Gastrocnemius medialis (tissue), 4 donors: ENCODE data around the gene DISC1. TPM values are rescaled to one million over a fixed set of nuclear protein-coding genes. Genes with fewer than 3 reads are reported as not detected.

Experiments used
- ATAC-seq, 2 donors: fragments of 150-250 bp; one replicate each; pipeline ENCODE4 v1.9.1; 2016
- DNase-seq, 2 donors: peaks; one replicate each; pipeline ENCODE4 v3.0.0-alpha.2; 2019
- H3K27ac ChIP-seq, 4 donors: fragments of 200-600 bp; sonication (generic); 1 replicate in 1 of 4; 2 replicates in 3 of 4; pipeline ENCODE4 v1.5.1; 2016 to 2018; ENCODE audit warnings: mild to moderate bottlenecking in 2 of 4, moderate library complexity in 1 of 4
- H3K27me3 ChIP-seq, 3 donors: fragments of 200-600 bp; sonication (generic) in 2 of 3; 1 replicate in 1 of 3; 2 replicates in 2 of 3; pipeline versions ENCODE4 v1.5.1 to v1.6.0; 2016 to 2019; ENCODE audit warnings: mild to moderate bottlenecking in 1 of 3, moderate library complexity in 1 of 3
- H3K36me3 ChIP-seq, 2 donors: fragments of 200-600 bp; sonication (generic) in 1 of 2; one replicate each; pipeline ENCODE4 v1.5.1; 2017 to 2018
- H3K4me1 ChIP-seq, 2 donors: fragments of 200-600 bp; sonication (generic) in 1 of 2; one replicate each; pipeline ENCODE4 v1.5.1; 2016 to 2017; ENCODE audit warnings: mild to moderate bottlenecking in 2 of 2
- H3K4me3 ChIP-seq, 4 donors: fragments of 200-600 bp; sonication (generic) in 3 of 4; 1 replicate in 1 of 4; 2 replicates in 3 of 4; pipeline ENCODE4 v1.5.1; 2016 to 2019; ENCODE audit warnings: mild to moderate bottlenecking in 2 of 4
- H3K9me3 ChIP-seq, 3 donors: fragments of 200-600 bp; sonication (generic) in 2 of 3; 1 replicate in 1 of 3; 2 replicates in 2 of 3; pipeline ENCODE4 v1.5.1; 2016 to 2019
- POLR2A ChIP-seq, 2 donors: fragments of 450-650 bp; IDR thresholded peaks; one replicate each; pipeline ENCODE4 v1.6.1; 2017; ENCODE audit warnings: antibody characterized with exemption in 2 of 2, mild to moderate bottlenecking in 2 of 2, moderate library complexity in 2 of 2
- in situ Hi-C, 4 donors: fragments of 200-750 bp; cut with MboI; loops; one replicate each; pipeline versions ENCODE4 v1.15.0 to v1.8.0; 2017; ENCODE audit warnings: low sequenced_read_pairs in 4 of 4
- intact Hi-C: fragments of 100-400 bp; cut with DNase I; formaldehyde crosslinking; loops from one replicate; pipeline ENCODE4 v1.15.1; 2023; ENCODE audit warnings: low total_unique reads
- total RNA-seq, 4 donors: library from RNA; depleted of rRNA; stranded (reverse); fragments of >200 nt; gene quantifications; one replicate each; pipeline versions ENCODE4 v1.1.0 to v1.2.3, GENCODE V29; 2016
- TF ChIP-seq, protein P1 (sequence below), 5 experiments: fragments of 450-650 bp in 3 of 5; fragments of 200-600 bp in 2 of 5; sonication (generic) in 2 of 5; IDR thresholded peaks in 4 of 5; conservative IDR thresholded peaks in 1 of 5; 1 replicate in 4 of 5; 2 replicates in 1 of 5; pipeline ENCODE4 v1.5.1; 2016 to 2019; ENCODE audit warnings: antibody characterized with exemption in 5 of 5, mild to moderate bottlenecking in 3 of 5, moderate library complexity in 3 of 5

Gene DISC1
- total RNA-seq, 4 donors from 2014 or later: 2.3 to 5.8 (median 2.6) TPM

DNA sequence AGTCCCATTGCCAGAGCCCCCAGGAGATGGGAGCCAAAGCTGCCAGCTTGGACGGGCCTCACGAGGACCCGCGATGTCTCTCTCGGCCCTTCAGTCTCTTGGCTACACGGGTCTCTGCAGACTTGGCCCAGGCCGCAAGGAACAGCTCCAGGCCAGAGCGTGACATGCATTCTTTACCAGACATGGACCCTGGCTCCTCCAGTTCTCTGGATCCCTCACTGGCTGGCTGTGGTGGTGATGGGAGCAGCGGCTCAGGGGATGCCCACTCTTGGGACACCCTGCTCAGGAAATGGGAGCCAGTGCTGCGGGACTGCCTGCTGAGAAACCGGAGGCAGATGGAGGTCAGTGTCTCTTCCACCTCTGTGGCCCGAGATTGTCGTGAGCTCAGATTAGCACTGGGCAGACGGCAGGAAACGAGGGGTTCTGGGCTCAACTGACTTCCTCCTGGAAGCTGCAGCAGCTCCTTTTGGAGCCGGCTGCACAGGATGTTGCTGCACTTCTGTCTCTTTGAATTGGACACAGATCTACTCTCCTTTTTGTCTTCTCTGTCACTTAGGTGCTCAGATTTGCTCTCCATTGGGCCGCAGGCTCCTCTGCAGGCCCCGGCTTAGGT is 68.0 kb downstream of the DISC1 start:
- in situ Hi-C loops: no loop called here
- ATAC-seq (peak; percentile 25 to 26), DNase-seq (no peak)
- no peaks in the 10 kb centered on the region for H3K9me3 ChIP-seq
- TF ChIP-seq POLR2A (IDR thresholded peaks at IDR 0.05): no peak
- H3K4me1 ChIP-seq: peaks cover 14 to 18% of the 10 kb centered on the region in 2 donors
- H3K4me3 ChIP-seq: peak overlapping the region in 3 of 4 donors; percentile 31 to 55 (median 33)
- H3K27me3 ChIP-seq: no peaks in the 10 kb centered on the region
- peak overlapping the region; percentile 47 to 72 (median 62) for H3K27ac ChIP-seq
- H3K36me3 ChIP-seq: no peaks in the 10 kb centered on the region
- intact Hi-C loops: no loop called here

DNA sequence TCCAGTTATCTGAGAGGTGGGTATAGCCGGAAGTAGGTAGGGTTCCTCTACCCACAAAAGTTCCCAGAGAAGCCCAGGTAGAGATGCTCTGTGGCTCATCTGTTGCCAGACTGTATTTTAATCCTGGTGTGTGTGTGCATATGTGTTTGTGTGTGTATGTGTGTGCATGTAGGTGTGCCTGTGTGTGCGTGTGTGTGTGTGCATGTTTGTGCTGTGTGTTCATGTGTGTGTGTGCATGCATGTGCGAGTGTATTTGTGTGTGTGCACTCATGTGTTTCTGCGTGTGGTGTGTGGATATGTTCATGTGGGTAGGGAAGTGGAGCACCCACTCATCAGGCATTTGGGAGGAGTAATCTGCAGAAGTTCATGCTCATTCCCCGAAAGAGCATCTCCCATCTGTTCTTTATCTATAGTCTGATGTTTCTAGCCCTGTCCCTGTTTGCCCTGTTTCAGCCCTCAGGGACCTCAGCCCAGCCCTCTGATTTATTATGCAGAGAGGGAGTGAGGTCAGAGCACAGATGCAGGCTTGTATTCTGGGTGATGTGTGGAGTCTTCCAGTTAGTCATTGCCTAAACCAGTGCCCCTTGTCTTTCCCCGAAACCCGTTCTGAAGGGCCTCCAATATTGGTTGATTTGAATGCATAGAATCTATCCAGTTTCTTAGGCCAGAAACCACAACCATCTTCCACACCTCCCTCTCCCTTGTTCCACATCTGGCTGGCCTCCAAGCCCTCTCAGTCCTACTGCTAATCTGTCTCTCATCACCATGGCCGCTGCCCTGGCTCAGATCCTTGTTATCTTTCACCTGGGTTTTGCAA is 69.1 kb downstream of the DISC1 start:
- Histone ChIP-seq H3K4me3 (no peak overlapping the region), H3K4me1 (peaks cover 14 to 18% of the 10 kb centered on the region in 2 donors), H3K36me3 (no peaks in the 10 kb centered on the region), H3K9me3 (no peaks in the 10 kb centered on the region), H3K27ac (no peak overlapping the region), H3K27me3 (no peaks in the 10 kb centered on the region)
- in situ Hi-C loops: no loop called here
- no peak for ATAC-seq
- intact Hi-C loops: no loop called here
- TF ChIP-seq POLR2A (IDR thresholded peaks at IDR 0.05): no peak
- TF ChIP-seq, protein P1, sequence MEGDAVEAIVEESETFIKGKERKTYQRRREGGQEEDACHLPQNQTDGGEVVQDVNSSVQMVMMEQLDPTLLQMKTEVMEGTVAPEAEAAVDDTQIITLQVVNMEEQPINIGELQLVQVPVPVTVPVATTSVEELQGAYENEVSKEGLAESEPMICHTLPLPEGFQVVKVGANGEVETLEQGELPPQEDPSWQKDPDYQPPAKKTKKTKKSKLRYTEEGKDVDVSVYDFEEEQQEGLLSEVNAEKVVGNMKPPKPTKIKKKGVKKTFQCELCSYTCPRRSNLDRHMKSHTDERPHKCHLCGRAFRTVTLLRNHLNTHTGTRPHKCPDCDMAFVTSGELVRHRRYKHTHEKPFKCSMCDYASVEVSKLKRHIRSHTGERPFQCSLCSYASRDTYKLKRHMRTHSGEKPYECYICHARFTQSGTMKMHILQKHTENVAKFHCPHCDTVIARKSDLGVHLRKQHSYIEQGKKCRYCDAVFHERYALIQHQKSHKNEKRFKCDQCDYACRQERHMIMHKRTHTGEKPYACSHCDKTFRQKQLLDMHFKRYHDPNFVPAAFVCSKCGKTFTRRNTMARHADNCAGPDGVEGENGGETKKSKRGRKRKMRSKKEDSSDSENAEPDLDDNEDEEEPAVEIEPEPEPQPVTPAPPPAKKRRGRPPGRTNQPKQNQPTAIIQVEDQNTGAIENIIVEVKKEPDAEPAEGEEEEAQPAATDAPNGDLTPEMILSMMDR (IDR thresholded peaks at IDR 0.05 in 4 of 5, conservative IDR thresholded peaks at IDR 0.05 in 1 of 5): no peak
- DNase-seq: no peak

DNA sequence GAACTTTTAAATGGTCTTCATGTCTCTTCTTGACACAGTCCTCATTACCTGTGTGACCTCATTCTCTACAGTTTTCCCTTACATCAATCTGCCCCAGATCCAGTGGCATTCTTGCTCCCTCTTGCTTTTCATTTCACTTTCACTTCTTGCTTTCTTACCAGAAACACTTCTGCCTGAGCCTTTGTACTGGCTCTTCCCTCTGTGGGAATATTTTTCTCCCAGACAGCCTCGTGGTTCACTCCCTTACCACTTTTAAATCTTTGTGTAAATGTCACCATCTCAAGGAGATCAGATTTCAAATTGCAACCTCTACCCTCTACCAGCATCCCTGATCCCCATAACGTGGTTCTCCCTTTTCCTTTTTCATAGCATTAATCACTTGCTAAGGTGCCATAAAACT is 73.2 kb downstream of the DISC1 start:
- in situ Hi-C loops (no loop called here), intact Hi-C loops (no loop called here)
- H3K4me1 ChIP-seq: peaks cover 0 to 3% of the 10 kb centered on the region in 2 donors
- no peaks in the 10 kb centered on the region for H3K36me3 ChIP-seq
- ATAC-seq: peak in 1 of 2 donors; percentile 12
- TF ChIP-seq, protein P1 (IDR thresholded peaks at IDR 0.05 in 4 of 5, conservative IDR thresholded peaks at IDR 0.05 in 1 of 5): no peak
- TF ChIP-seq POLR2A (IDR thresholded peaks at IDR 0.05): no peak
- DNase-seq: no peak
- H3K4me3 ChIP-seq: no peak overlapping the region
- H3K27ac ChIP-seq: no peak overlapping the region
- H3K27me3 ChIP-seq: no peaks in the 10 kb centered on the region
- no peaks in the 10 kb centered on the region for H3K9me3 ChIP-seq

DNA sequence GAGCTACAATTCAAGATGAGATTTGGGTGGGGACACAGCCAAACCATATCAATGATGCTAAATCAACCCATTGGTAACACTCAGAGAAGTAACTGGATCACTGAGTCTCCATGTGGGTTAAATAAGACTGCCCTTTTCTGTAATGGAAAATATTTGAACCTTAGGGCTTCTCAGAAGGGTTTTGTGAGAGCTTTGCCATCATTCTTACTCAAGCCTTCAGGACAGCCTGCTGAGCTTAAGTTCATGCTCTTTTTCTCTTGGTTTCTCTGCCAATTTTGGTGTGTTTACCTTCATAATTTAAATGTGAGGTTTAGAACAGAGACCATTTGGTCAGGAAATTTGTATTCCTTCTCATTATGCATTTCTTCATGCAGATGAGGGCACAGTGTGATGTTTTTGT is 74.7 kb downstream of the DISC1 start:
- Histone ChIP-seq H3K4me1 (no peaks in the 10 kb centered on the region), H3K27ac (no peak overlapping the region), H3K27me3 (no peaks in the 10 kb centered on the region), H3K36me3 (no peaks in the 10 kb centered on the region), H3K4me3 (no peak overlapping the region), H3K9me3 (no peaks in the 10 kb centered on the region)
- ATAC-seq (no peak), DNase-seq (no peak)
- TF ChIP-seq, protein P1 (IDR thresholded peaks at IDR 0.05 in 4 of 5, conservative IDR thresholded peaks at IDR 0.05 in 1 of 5): no peak
- no peak for TF ChIP-seq POLR2A (IDR thresholded peaks at IDR 0.05)
- intact Hi-C loops: no loop called here
- in situ Hi-C loops: no loop called here

DNA sequence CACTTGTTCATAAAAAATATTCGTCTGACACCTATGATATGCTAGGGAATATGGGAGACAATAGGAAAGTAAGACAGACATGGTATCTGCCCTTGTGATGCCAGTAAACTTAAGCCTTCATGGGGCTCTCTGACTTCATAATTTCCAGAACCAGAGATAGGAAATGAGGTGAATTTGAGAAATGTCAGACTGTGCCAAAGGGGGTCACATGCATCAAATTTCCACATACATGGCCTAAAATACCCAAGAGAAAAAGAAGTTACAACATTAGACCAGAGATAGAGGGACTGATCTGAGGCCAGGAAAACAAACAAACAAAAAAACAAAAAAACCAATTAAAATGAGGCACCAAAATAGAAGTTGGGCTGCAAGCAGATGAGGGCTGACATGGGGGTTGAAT is 75.7 kb downstream of the DISC1 start:
- no peaks in the 10 kb centered on the region for H3K9me3 ChIP-seq
- no peaks in the 10 kb centered on the region for H3K27me3 ChIP-seq
- ATAC-seq: no peak
- no peaks in the 10 kb centered on the region for H3K36me3 ChIP-seq
- no peak for TF ChIP-seq POLR2A (IDR thresholded peaks at IDR 0.05)
- TF ChIP-seq, protein P1 (IDR thresholded peaks at IDR 0.05 in 4 of 5, conservative IDR thresholded peaks at IDR 0.05 in 1 of 5): no peak
- no peaks in the 10 kb centered on the region for H3K4me1 ChIP-seq
- H3K27ac ChIP-seq: no peak overlapping the region
- in situ Hi-C loops: no loop called here
- intact Hi-C loops: no loop called here
- no peak for DNase-seq
- H3K4me3 ChIP-seq: no peak overlapping the region
